GM04504 (cell line): ENCODE data around the gene SULT1A3.
A peak's percentile ranks its signal among the peaks of the same experiment; 100 is the strongest.
"Not testable (repeated sequence)": the region's sequence is repeated elsewhere in the genome, so short reads cannot be mapped to it uniquely, and the experiment has no call there.

ENCODE experiments used
- DNase-seq: peaks from one replicate; pipeline ENCODE4 v3.0.0-alpha.2; 2012; ENCODE audit warnings: low read depth

Gene SULT1A3

DNA sequence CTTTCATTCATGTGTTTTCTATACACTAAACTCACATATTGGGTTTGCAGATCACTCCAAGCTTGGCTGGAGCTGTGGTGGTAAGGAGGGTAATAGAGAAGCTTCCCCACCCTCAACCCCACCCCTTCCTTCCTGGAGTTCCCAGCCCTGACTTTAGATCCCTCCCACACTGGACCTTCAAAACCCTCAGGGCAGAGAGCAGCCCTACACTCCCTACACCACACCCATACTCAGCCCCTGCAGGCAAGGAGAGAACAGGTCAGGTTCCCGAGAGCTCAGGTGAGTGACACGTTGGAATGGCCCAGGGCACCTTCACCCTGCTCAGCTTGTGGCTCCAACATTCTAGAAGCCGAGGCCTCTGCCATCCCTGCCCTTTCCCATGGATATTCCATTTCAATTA is at the start of gene SULT1A3:
SULT1A3 (plus strand) TSS at position 207 of the 400 bp plus-strand sequence. CDS start 1,474 bp downstream, outside the sequence.
- not testable (repeated sequence) for DNase-seq

DNA sequence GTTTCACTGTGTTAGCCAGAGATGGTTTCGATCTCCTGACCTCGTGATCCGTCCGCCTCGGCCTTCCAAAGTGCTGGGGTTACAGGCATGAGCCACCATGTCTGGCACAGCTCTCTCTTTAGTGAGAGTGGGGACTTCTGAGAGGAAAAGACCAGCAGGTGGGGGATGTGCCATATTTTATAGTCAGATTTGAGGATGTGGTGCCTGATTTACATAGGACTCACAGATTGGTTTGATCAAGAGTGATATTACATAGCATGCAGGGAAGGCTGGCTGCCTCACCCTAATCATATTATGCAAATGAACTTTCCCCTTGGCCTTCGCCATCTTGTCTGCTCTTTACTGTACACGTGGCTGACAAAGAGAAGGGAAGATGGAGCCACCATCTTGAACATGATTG is 48.0 kb upstream of the SULT1A3 start:
- DNase-seq: no peak

DNA sequence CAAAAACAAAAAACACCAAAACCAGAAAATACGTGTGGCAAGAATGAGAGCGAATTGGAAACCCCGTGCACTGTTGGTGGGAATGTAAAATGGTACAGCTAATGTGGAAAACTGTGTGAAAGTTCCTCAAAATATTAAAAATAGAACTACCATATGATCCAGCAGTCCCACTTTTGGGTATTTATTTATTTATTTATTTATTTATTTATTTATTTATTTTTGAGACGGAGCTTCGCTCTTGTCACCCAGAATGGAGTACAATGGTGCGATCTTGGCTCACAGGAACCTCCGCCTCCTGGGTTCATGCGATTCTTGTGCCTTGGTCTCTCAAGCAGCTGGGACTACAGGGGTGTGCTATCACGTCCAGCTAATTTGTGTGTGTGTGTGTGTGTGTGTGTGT is 46.5 kb upstream of the SULT1A3 start:
- no peak for DNase-seq

DNA sequence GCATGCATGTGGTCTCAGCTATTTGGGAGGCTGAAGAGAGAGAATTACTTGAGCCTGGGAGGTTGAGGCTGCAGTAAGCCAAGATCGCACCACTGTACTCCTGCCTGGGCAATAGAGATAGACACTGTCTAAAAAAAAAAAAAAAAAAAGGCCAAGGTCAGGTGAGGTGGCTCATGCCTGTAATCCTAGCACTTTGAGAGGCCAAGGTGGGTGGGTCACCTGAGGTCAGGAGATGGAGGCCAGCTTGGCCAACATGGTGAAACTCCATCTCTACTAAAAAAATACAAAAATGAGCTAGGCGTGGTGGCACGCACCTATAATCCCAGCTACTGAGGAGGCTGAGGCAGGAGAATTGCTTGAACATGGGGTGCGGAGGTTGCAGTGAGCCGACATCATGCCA is 43.9 kb upstream of the SULT1A3 start:
- no peak for DNase-seq

DNA sequence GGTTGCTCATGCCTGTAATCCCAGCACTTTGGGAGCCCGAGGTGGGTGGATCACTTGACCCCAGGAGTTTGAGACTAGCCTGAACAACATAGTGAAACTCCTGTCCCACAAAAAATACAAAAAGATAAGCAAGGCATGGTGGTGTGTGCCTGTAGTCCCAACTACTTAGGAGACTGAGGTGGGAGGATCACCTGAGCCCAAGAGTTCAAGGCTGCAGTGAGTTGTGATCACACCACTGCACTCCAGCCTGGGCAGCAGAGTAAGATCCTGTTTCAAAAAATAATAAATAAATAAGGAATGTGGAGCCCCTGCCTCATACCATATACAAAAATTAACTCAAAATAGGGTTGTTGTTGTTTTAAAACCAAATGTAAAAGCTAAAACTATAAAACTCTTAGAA is 41.8 kb upstream of the SULT1A3 start:
- DNase-seq: no peak

DNA sequence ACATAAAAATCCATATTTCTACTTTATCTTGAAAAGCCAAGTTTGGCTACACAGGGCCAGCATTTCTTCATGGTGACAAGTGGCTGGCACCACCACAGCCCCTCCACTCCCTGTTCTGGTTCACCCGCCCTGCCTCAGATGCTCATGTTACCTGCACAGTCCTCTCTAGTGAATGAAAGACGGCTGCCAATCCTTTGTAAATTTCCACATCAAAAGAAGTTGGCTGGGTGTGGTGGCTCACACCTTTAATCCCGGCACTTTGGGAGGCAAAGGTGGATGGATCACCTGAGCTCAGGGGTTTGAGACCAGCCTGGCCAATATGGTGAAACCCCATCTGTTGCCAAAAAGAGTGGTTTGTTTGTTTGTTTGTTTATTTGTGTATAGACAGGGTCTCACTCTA is 35.5 kb upstream of the SULT1A3 start:
- no peak for DNase-seq

DNA sequence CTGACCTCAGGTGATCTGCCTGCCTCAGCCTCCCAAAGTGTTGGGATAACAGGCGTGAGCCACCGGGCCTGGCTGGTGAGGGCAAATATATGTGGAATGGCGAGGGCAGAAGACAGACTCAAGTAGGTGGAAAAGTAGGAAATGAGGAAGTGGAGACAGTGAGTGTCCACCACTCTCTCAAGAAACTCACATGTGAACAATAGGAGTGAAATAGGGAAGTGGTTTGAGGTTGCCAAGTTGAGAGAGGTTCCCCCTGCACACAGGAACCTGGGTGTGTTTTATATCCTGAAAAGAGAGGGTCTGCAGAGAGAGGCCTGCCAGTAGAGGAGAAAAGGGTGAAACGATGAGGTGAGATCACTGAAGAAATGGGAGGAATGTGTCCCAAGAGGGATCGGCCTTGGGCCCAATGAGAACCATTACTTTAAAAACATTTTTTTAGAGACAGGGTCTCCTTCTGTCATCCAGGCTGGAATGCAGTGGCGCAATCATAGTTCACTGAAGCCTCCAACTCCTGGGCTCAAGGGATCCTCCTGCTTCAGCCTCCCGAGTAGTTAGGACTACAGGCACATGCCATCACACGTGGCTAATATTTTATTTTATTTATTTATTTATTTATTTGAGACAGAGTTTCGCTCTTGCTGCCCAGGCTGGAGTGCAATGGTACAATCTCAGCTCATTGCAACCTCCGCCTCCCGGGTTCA is 32.7 kb upstream of the SULT1A3 start:
- no peak for DNase-seq

DNA sequence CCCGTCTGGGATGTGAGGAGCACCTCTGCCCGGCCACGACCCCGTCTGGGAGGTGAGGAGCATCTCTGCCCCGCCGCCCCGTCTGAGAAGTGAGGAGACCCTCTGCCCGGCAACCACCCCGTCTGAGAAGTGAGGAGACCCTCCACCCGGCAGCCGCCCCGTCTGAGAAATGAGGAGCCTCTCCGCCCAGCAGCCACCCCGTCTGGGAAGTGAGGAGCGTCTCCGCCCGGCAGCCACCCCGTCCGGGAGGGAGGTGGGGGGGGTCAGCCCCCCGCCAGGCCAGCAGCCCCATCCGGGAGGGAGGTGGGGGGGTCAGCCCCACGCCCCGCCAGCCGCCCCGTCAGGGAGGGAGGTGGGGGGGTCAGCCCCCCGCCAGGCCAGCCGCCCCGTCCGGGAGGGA is 30.3 kb upstream of the SULT1A3 start:
- not testable (repeated sequence) for DNase-seq

DNA sequence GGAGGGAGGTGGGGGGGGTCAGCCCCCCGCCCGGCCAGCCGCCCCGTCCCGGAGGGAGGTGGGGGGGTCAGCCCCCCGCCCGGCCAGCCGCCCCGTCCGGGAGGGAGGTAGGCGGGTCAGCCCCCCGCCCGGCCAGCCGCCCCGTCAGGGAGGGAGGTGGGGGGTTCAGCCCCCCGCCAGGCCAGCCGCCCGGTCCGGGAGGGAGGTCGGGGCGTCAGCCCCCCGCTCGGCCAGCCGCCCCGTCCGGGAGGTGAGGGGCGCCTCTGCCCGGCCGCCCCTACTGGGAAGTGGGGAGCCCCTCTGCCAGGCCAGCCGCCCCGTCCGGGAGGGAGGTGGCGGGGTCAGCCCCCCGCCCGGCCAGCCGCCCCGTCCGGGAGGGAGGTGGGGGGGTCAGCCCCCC is 29.6 kb upstream of the SULT1A3 start:
- not testable (repeated sequence) for DNase-seq

DNA sequence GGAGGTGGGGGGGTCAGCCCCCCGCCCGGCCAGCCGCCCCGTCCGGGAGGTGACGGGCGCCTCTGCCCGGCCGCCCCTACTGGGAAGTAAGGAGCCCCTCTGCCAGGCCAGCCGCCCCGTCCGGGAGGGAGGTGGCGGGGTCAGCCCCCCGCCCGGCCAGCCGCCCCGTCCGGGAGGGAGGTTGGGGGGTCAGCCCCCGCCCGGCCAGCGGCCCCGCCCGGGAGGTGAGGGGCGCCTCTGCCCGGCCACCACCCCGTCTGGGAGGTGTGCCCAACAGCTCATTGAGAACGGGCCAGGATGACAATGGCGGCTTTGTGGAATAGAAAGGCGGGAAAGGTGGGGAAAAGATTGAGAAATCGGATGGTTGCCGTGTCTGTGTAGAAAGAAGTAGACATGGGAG is 28.9 kb upstream of the SULT1A3 start:
- DNase-seq: not testable (repeated sequence)

DNA sequence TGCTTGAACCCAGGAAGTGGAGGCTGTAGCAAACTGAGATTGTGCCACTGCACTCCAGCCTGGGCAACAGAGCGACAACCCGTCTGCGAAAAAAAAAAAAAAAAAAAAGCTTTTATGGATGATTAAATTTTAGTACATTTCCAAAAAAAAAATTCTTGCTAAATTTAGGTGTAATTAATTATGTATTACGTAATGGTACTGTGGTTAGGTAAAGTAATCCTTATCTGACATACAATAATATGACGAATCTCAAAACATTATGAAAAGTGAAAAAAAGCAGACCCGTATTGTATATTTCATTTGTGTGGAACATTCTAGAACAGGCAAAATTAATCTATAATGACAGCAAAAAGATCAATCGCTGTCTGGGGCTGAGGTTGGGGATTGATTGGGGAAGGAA is 26.0 kb upstream of the SULT1A3 start:
- DNase-seq: no peak

DNA sequence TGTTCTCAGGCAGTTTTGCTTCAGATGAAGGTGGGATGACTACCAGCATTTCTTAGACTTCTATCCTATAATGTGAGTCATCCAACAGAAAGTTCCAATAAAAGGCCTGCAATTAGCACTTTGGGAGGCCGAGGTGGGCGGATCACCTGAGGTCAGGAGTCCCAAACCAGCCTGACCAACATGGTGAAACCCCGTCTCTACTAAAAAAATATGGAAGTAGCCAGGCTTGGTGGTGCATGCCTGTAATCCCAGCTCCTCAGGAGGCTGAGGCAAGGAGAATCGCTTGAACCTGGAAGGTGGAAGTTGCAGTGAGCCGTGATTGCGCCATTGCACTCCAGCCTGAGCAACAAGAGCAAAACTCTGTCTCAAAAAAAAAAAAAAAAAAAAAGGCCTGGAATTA is 22.2 kb upstream of the SULT1A3 start:
- DNase-seq: not testable (repeated sequence)

DNA sequence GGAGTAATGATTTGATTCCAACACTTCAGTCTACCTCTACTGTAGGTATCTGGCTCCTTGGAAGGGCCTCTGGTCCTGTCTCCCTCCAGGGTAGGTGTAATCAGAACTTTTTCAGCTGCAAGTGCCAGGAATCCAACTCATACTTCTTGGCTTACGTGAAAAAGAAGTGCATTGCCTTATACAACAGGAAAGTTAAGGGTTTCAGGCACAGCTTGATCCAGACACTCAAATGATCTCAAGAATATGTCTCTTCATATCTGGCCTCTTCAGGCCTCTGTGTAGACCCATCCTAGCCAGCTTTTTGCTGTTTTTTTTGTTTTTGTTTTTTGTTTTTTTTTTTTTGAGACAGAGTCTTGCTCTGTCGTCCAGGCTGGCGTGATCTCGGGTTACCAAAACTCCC is 19.9 kb upstream of the SULT1A3 start:
- no peak for DNase-seq

DNA sequence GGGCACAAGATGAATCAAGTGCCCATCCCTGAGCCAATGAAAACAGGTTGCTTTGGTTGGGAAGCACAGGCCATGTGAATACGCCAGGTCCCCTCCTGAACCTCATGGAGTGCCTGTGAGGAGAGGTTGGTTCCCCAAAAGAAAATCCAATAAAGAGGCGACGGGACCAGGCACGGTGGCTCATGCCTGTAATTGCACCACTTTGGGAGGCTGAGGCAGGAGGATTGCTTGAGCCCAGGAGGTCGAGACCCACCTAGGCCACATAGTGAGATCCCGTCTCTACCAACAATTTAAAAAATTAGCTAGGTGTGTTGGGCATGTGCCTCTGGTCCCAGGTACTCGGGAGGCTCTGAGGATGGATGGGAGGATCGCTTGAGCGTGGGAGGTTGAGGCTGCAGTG is 19.1 kb upstream of the SULT1A3 start:
- no peak for DNase-seq

DNA sequence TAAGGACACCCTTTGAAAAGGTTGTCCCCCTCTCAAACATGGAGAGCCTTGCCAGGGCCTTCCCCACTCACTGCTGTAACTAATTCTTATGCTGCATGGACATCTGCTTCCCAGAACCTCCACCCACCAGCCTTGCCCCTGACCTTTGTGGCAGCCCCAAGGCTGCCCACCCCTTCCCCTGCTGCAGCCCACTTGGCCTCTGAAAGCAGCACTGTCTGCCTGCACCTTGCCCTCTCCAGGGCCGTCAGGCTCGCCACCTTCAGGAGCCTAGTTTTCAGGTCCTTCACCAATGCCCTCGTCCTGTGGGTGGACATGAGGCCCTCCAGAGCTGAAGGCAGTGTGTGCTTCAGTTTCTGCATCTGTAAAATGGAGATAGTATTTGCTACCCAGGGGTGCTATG is 18.3 kb upstream of the SULT1A3 start:
- DNase-seq: no peak

DNA sequence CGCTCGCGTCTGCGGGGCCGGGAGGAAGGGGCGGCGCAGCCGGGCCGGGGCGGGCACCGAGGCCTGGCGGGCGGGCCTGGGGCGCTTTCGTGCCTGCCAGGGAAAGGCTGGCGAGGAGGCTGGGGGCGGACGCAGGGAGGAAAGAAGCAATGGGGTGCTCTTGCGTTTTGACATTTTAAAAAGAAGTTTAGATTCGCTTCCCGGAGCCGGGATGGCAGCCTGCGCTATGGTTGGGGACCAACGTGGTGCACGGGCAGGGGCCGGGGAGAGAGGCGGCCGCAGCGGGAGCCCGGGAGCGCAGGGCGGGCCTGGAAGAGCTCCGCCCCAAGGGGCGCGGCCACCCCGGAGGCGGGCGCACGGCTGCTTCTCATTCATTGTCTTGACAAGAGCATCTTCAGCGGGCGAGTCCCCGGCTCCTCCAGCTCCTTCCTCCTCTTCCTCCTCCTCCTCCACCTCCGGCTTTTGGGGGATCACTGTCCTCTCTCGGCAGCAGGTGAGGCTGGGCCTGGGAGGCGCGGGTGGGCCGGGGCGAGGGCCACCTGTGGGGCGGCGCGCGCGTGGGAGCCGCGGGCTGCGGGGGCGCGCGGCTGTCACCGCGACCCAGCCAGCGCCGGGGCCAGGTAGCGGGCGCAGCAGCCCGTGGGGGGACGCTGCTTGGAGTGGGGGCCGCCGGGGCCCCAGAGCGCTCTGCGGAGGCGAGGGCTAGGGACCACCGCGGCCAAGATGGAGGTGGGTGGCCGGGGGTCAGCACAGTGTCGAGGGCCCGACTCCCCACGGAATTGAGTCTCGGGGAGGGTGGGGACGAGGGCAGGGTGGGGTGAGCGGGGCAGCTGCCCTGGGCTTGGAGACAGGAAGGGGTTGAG is 15.6 kb upstream of the SULT1A3 start, which contains the start of gene CORO1A:
CORO1A (plus strand) TSS at position 370 of the 863 bp plus-strand sequence. CDS start 1,608 bp downstream, outside the sequence.
- peak; percentile 30 for DNase-seq

DNA sequence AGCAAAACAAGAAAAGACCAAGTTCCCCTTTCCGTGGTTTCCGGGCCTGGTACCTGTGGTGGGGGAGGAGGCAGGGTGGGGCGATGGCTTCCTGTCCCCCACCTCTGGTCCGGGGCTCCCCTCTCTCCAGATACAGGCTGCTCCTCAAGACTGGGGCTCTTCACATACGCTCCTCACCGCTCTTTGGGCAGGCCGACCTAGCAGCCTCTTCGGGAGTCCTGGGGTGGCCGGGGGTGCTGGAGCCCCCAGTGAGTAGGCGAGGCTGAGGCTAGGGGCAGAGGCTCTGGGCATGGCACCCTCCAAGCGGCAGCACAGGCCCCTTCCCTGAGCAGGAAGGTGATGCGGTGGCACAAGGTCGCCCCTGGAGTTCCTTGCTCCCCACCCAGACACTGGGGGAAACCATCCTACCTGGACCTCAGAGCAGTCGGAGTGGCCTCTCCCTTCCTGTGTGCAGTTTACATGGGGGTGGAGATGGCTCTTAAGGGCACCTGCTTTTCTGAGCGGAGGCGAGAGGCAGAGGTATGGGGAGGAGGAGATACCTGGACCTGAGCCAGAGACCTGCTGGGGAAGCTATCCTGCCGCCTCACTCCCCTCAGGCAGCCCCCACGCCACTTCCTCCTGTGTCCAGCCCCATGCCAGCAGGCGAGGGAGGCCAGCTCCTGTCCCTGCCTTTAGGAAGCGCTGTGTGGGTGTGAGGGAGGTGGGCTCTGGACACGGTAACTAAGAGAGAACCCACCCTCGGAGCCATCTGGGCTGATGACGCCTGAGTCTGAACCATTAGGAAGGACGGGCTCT is 14.8 kb upstream of the SULT1A3 start:
- DNase-seq: no peak

DNA sequence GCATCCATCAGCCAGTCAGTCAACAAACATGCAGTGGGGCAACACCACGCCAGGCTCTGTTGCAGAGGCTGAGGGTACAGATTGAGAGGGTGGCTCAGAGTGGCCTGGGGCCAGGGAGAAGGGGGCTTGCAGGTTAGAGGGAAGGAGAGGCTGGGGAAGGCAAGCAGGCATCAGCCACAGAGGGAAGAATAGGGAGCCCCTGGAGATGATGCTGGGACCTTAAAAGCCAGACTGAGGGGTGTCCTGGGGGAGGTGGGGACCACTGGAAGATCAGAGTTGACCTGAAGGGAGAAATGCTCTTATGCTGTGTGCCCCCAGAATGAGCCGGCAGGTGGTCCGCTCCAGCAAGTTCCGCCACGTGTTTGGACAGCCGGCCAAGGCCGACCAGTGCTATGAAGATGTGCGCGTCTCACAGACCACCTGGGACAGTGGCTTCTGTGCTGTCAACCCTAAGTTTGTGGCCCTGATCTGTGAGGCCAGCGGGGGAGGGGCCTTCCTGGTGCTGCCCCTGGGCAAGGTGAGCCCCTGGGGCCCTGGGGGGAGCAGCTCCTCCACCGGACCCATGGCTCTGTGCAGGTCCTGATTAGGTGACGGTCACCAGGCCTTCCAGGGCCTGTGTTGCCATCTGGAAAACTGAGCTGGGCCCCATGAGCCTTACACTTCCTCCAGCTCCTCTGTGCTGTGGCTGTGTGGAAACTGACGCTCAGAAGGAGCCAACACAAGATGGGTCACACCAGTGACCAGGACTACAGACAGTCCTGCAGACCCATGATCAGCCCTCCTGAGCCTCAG is 14.0 kb upstream of the SULT1A3 start:
- no peak for DNase-seq

DNA sequence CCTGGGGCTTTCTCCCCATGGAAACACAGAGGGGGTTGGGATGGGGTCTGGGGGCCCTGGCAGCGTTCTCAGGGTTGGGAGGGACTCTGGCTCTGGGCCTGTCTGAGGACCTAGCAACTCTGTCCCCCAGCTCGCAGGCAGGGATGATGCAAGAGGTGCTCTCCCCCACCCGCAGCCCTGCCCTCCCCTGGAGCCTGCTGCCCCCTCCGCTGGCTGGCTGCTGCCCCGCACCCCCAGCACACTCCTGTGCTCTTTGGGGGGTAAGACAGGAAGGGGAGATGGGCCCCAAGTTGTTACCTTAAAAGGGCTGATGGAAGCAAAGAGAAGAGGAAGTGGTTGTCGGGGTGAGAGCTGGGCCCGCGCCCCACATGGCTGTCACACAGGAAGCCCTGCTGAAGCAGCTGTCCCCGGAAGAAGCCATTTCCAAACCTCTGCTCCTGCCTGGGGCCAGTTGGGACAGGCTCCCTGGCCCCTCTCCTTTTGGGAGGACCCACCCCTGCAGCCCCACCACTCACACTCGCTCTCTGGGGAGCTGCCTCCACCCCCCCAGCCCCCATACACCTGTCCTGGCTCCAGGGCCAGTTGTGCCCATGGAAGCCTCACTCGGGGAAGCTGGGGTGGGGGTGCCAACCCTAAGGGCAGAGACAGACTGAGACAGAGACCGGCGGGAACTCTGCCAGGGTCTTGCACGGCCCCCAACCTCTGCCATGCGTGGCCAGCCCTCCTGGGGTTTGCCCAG is 13.2 kb upstream of the SULT1A3 start:
- no peak for DNase-seq

DNA sequence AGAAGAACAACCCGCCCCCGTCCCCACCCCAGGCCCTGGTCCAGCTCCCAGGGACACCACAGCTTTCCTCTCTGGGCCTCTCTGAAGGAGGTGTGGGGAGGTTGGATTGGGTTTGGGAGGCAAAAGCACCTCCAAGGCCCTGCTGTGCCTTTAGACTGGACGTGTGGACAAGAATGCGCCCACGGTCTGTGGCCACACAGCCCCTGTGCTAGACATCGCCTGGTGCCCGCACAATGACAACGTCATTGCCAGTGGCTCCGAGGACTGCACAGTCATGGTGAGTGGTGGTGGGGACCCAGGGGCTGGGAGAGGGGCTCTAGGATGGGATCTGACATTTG is 12.6 kb upstream of the SULT1A3 start:
- no peak for DNase-seq
